Colonic mucosa (tissue), 4 donors: ENCODE measurements around the gene RTCA. TPM values are rescaled to one million over a fixed set of nuclear protein-coding genes. Genes with fewer than 3 reads are reported as not detected.
"Not testable (repeated sequence)": the region's sequence is repeated elsewhere in the genome, so short reads cannot be mapped to it uniquely, and the experiment has no call there.

Experiments used
- DNase-seq: peaks from one replicate; pipeline ENCODE4 v3.0.0-alpha.2; 2020
- H3K27ac ChIP-seq: fragments of 200-600 bp; one replicate; pipeline ENCODE4 v1.8.0; 2021
- H3K27me3 ChIP-seq: fragments of 200-600 bp; one replicate; pipeline ENCODE4 v1.8.0; 2021
- H3K36me3 ChIP-seq: fragments of 200-600 bp; one replicate; pipeline ENCODE4 v1.8.0; 2021
- H3K4me1 ChIP-seq: fragments of 200-600 bp; one replicate; pipeline ENCODE4 v1.8.0; 2021; ENCODE audit warnings: mild to moderate bottlenecking
- H3K4me3 ChIP-seq: fragments of 200-600 bp; one replicate; pipeline ENCODE4 v1.8.0; 2021
- H3K9ac ChIP-seq, 2 donors: one replicate each; pipeline ENCODE4 v1.7.0; 2013; ENCODE audit warnings: control low read depth in 2 of 2, low read depth in 2 of 2, low read length in 2 of 2
- H3K9me3 ChIP-seq: fragments of 200-600 bp; one replicate; pipeline ENCODE4 v1.8.0; 2021
- CTCF ChIP-seq: fragments of 200-600 bp; IDR thresholded peaks from one replicate; pipeline ENCODE4 v1.8.0; 2022; ENCODE audit warnings: antibody characterized with exemption, mild to moderate bottlenecking
- intact Hi-C: fragments of 100-400 bp; cut with DNase I; formaldehyde crosslinking; loops from one replicate; pipeline ENCODE4 v1.14.1; 2022
- total RNA-seq, 2 donors: library from RNA; stranded (reverse); fragmentation: NEBNext Ultra II Directional in 1 of 2; extraction: Animal tissue kit (Norgen Biotek cat#: 25700) in 1 of 2; gene quantifications; one replicate each; pipeline ENCODE4 v1.2.1, GENCODE V29; 2021
- donor health status: healthy.
- donor health status: DM: no; HTN: no; CAD: no.
- donor health status: DM: no; HTN: no; CAD: no.

The RTCA gene
- total RNA-seq, 2 donors from 2014 or later: 39.4 to 41.4 TPM

GRCh38 chr1:100249537-100250257, 16.3 kb upstream of the RTCA start, which contains the start of gene DBT:
TSS of gene DBT (minus strand) at chr1:100249834. CDS start at chr1:100249820, 14 bp downstream.
- Histone ChIP-seq H3K4me1 (peaks cover 10% of the 10 kb centered on the region), H3K36me3 (no peaks in the 10 kb centered on the region), H3K9ac (peak within 1 kb of the TSS; percentile 79 to 100), H3K27ac (peak within 1 kb of the TSS; percentile 53), H3K9me3 (no peaks in the 10 kb centered on the region), H3K27me3 (no peaks in the 10 kb centered on the region), H3K4me3 (peak within 1 kb of the TSS; percentile 67)
- no peak for TF ChIP-seq CTCF
- DNase-seq: peak; percentile 97
- intact Hi-C loops: loop anchor here (10.0 kb wide), 1 partner anchor 105 kb away; the partner anchor contains the start of gene CDC14A

- no peaks in the 10 kb centered on the region for H3K36me3 ChIP-seq
- no peaks in the 10 kb centered on the region for H3K27me3 ChIP-seq
- peak overlapping the region; percentile 67 for H3K4me3 ChIP-seq
- TF ChIP-seq CTCF: no peak
- H3K9ac ChIP-seq: peak overlapping the region in 1 of 2 donors; percentile 100
- intact Hi-C loops: no loop called here
- H3K4me1 ChIP-seq: peaks cover 10% of the 10 kb centered on the region
- no peak overlapping the region for H3K27ac ChIP-seq
- DNase-seq: no peak
- no peaks in the 10 kb centered on the region for H3K9me3 ChIP-seq
Observed at GRCh38 chr1:100250264-100250663, 15.8 kb upstream of the RTCA start.

GRCh38 chr1:100250807-100251206, 15.2 kb upstream of the RTCA start:
- no peak overlapping the region for H3K4me3 ChIP-seq
- H3K27ac ChIP-seq: no peak overlapping the region
- TF ChIP-seq CTCF: no peak
- no peak for DNase-seq
- H3K4me1 ChIP-seq: peaks cover 10% of the 10 kb centered on the region
- intact Hi-C loops: no loop called here
- H3K36me3 ChIP-seq: no peaks in the 10 kb centered on the region
- H3K27me3 ChIP-seq: no peaks in the 10 kb centered on the region
- H3K9me3 ChIP-seq: no peaks in the 10 kb centered on the region
- no peak overlapping the region for H3K9ac ChIP-seq

- no peak for TF ChIP-seq CTCF
- Histone ChIP-seq H3K36me3 (no peaks in the 10 kb centered on the region), H3K4me1 (peaks cover 10% of the 10 kb centered on the region), H3K9ac (no peak overlapping the region), H3K9me3 (no peaks in the 10 kb centered on the region), H3K27ac (no peak overlapping the region), H3K4me3 (no peak overlapping the region), H3K27me3 (no peaks in the 10 kb centered on the region)
- intact Hi-C loops: no loop called here
- no peak for DNase-seq
Observed at GRCh38 chr1:100252901-100253300, 13.1 kb upstream of the RTCA start.

GRCh38 chr1:100253552-100253951, 12.5 kb upstream of the RTCA start:
- no peaks in the 10 kb centered on the region for H3K9me3 ChIP-seq
- intact Hi-C loops: no loop called here
- DNase-seq: no peak
- H3K4me3 ChIP-seq: no peak overlapping the region
- no peaks in the 10 kb centered on the region for H3K36me3 ChIP-seq
- no peak for TF ChIP-seq CTCF
- no peak overlapping the region for H3K9ac ChIP-seq
- no peak overlapping the region for H3K27ac ChIP-seq
- no peaks in the 10 kb centered on the region for H3K27me3 ChIP-seq
- peaks cover 6% of the 10 kb centered on the region for H3K4me1 ChIP-seq

GRCh38 chr1:100256273-100256672, 9.7 kb upstream of the RTCA start:
- H3K36me3 ChIP-seq, intact Hi-C loops, H3K4me1 ChIP-seq, H3K4me3 ChIP-seq, H3K9me3 ChIP-seq, DNase-seq, H3K27ac ChIP-seq, H3K9ac ChIP-seq, H3K27me3 ChIP-seq: not testable (repeated sequence)

GRCh38 chr1:100258427-100258826, 7.6 kb upstream of the RTCA start:
- H3K27me3 ChIP-seq, H3K27ac ChIP-seq, H3K9ac ChIP-seq, DNase-seq, H3K4me1 ChIP-seq, H3K9me3 ChIP-seq, H3K4me3 ChIP-seq, H3K36me3 ChIP-seq, intact Hi-C loops: not testable (repeated sequence)
